Stimulated activated CD8-positive, alpha-beta memory T cell treated with anti-CD3 and anti-CD28 coated beads, Interleukin-12 subunit alpha, Interleukin-12 subunit beta, amount 100 ng/mL, for 24 hours (primary cell): ENCODE data around the gene POGK.
"Not testable (repeated sequence)": the region's sequence is repeated elsewhere in the genome, so short reads cannot be mapped to it uniquely, and the experiment has no call there.

ENCODE experiments used
- DNase-seq: peaks from one replicate; pipeline ENCODE4 v3.0.0-alpha.2; 2020; ENCODE audit errors: extremely low read depth

POGK gene

GRCh38 chr1:166838766-166839599 is at the start of gene POGK:
Gene POGK (plus strand): TSS chr1:166839475. CDS start chr1:166840957, 1,482 bp downstream.
- DNase-seq, result peak; percentile 59

GRCh38 chr1:166796620-166797236 is 42.5 kb upstream of the POGK start:
- DNase-seq, result no peak

GRCh38 chr1:166808952-166809351 is 30.3 kb upstream of the POGK start:
- DNase-seq, result no peak

GRCh38 chr1:166811691-166812090 is 27.6 kb upstream of the POGK start:
- DNase-seq, result no peak

GRCh38 chr1:166813508-166814223 is 25.6 kb upstream of the POGK start:
- DNase-seq, result no peak

- no peak for DNase-seq
Observed at GRCh38 chr1:166814611-166815010, 24.7 kb upstream of the POGK start.

GRCh38 chr1:166819974-166820373 is 19.3 kb upstream of the POGK start:
- no peak for DNase-seq

- DNase-seq, result no peak
Observed at GRCh38 chr1:166822385-166822784, 16.9 kb upstream of the POGK start.

GRCh38 chr1:166827426-166827825 is 11.8 kb upstream of the POGK start:
- no peak for DNase-seq

- not testable (repeated sequence) for DNase-seq
Observed at GRCh38 chr1:166829762-166830161, 9.5 kb upstream of the POGK start.

GRCh38 chr1:166836733-166837132 is 2.5 kb upstream of the POGK start:
- no peak for DNase-seq

- peak; percentile 23 for DNase-seq
Observed at GRCh38 chr1:166839600-166840308, 479 bp downstream of the POGK start.

GRCh38 chr1:166840309-166841274 is 1.3 kb downstream of the POGK start:
- DNase-seq, result no peak

GRCh38 chr1:166843322-166843721 is 4.0 kb downstream of the POGK start:
- no peak for DNase-seq

GRCh38 chr1:166843769-166844596 is 4.7 kb downstream of the POGK start:
- DNase-seq, result no peak

- DNase-seq, result no peak
Observed at GRCh38 chr1:166844791-166845190, 5.5 kb downstream of the POGK start.

- no peak for DNase-seq
Observed at GRCh38 chr1:166848193-166848592, 8.9 kb downstream of the POGK start.

- no peak for DNase-seq
Observed at GRCh38 chr1:166849135-166849534, 9.9 kb downstream of the POGK start.

- DNase-seq, result no peak
Observed at GRCh38 chr1:166852918-166853317, 13.6 kb downstream of the POGK start.

GRCh38 chr1:166855558-166855957 is 16.3 kb downstream of the POGK start:
- no peak for DNase-seq
